K562 (cell line): ENCODE measurements around the gene CRHR1. TPM values are rescaled to one million over a fixed set of nuclear protein-coding genes. Genes with fewer than 3 reads are reported as not detected.

Source experiments
- ATAC-seq: fragments of 200-7000 bp; cut with Tn5 transposase; 3 replicates; pipeline ENCODE4 v1.9.1; 2020; ENCODE audit warnings: moderate library complexity
- BruUV-seq: library from RNA; stranded (reverse); fragments of 400-500 nt; replicated peaks from 2 replicates; lab custom pipeline; 2021; lab: Mats Ljungman, UMichigan
- CTCF ChIA-PET: fragments of 300-600 bp; formaldehyde crosslinking; extraction: SDS; loops from one replicate; lab custom pipeline; 2021; ENCODE audit warnings: low intra/inter-chr PET ratio; lab: Yijun Ruan, JAX
- POLR2A ChIA-PET: fragments of 300-600, 350-650 bp; sonication (Branson Sonifier 250); formaldehyde crosslinking; extraction: SDS; loops from one replicate; lab custom pipeline; 2021; ENCODE audit warnings: antibody characterized with exemption, inconsistent platforms; lab: Yijun Ruan, JAX
- DNase-seq, 4 experiments: peaks; one replicate each; pipeline versions ENCODE4 v3.0.0 to v3.0.0-alpha.2; 2011 to 2018; ENCODE audit warnings: low spot score in 3 of 4, mixed read lengths in 3 of 4; ENCODE audit errors: extremely low read depth in 1 of 4
- FAIRE-seq: peaks from 2 replicates; lab custom pipeline; 2011; peaks lifted over from hg19 to GRCh38; lab: Jason Lieb, UNC
- H2AFZ ChIP-seq: 2 replicates; pipeline ENCODE4 v1.6.0; 2011; ENCODE audit warnings: low read depth, low read length, control low read depth, inconsistent platforms
- H3K27ac ChIP-seq: fragments of 200-600 bp; 3 replicates; pipeline ENCODE4 v1.8.0; 2011; ENCODE audit warnings: low read depth, mild to moderate bottlenecking, control low read depth, inconsistent platforms, low read length, moderate library complexity, mixed read lengths; ENCODE audit errors: extremely low read depth
- H3K27me3 ChIP-seq, 2 experiments: fragments of 300-600 bp in 1 of 2; 2 replicates in 1 of 2; 3 replicates in 1 of 2; pipeline versions ENCODE4 v1.6.0 to v1.8.0; 2011; ENCODE audit warnings: inconsistent platforms in 2 of 2, low read length in 2 of 2, mild to moderate bottlenecking in 1 of 2, mixed read lengths in 1 of 2, moderate library complexity in 1 of 2; ENCODE audit not compliant: control insufficient read depth in 2 of 2, insufficient read depth in 2 of 2
- H3K36me3 ChIP-seq: fragments of 300-600 bp; 3 replicates; pipeline ENCODE4 v1.8.0; 2011; ENCODE audit warnings: mild to moderate bottlenecking, low read length, inconsistent platforms; ENCODE audit not compliant: control insufficient read depth, insufficient read depth
- H3K4me1 ChIP-seq, 2 experiments: fragments of 200-600 bp in 1 of 2; replicated peaks in 1 of 2; 2 replicates in 1 of 2; 3 replicates in 1 of 2; pipeline versions ENCODE4 v1.5.1 to v1.8.0; 2011; ENCODE audit warnings: inconsistent platforms in 2 of 2, low read length in 2 of 2, mild to moderate bottlenecking in 1 of 2, mixed read lengths in 1 of 2, moderate library complexity in 1 of 2; ENCODE audit not compliant: control insufficient read depth in 2 of 2, insufficient read depth in 2 of 2
- H3K4me2 ChIP-seq: 2 replicates; pipeline ENCODE4 v1.6.1; 2011; ENCODE audit warnings: low read length, control low read depth, inconsistent platforms, mixed read lengths; ENCODE audit not compliant: insufficient read depth
- H3K4me3 ChIP-seq: fragments of 200-600 bp; sonication (generic), shearing (Covaris generic); 2 replicates; pipeline ENCODE4 v1.5.1; 2016; ENCODE audit warnings: control low read depth, inconsistent platforms
- H3K79me2 ChIP-seq: fragments of 200-600 bp; 3 replicates; pipeline ENCODE4 v1.8.0; 2011; ENCODE audit warnings: low read length, inconsistent platforms; ENCODE audit not compliant: control insufficient read depth, insufficient read depth
- H3K9ac ChIP-seq, 2 experiments: 2 replicates each; pipeline versions ENCODE4 v1.6.0 to v1.6.1; 2011; ENCODE audit warnings: low read depth in 2 of 2, low read length in 2 of 2, control low read depth in 1 of 2, inconsistent platforms in 1 of 2, mild to moderate bottlenecking in 1 of 2, mixed read lengths in 1 of 2; ENCODE audit not compliant: insufficient read depth in 1 of 2
- H3K9me1 ChIP-seq: one replicate; pipeline ENCODE4 v1.6.0; 2011; ENCODE audit warnings: inconsistent platforms, mild to moderate bottlenecking, low read length, moderate library complexity; ENCODE audit not compliant: control insufficient read depth, insufficient read depth
- H3K9me3 ChIP-seq: replicated peaks from 2 replicates; pipeline ENCODE4 v1.5.1; 2011; ENCODE audit warnings: low read depth, low read length, inconsistent platforms; ENCODE audit not compliant: control insufficient read depth, insufficient read depth
- H4K20me1 ChIP-seq: replicated peaks from 2 replicates; pipeline ENCODE4 v1.6.1; 2011; ENCODE audit warnings: low read length, inconsistent platforms, mixed read lengths; ENCODE audit not compliant: control insufficient read depth, insufficient read depth
- DPF2 ChIP-seq: fragments of 450-650 bp; IDR thresholded peaks from 2 replicates; pipeline ENCODE4 v1.6.1; 2016
- SMARCA5 ChIP-seq: fragments of 450-650 bp; IDR thresholded peaks from 2 replicates; pipeline ENCODE4 v1.6.1; 2016
- ZC3H11A ChIP-seq: IDR thresholded peaks from 2 replicates; pipeline ENCODE4 v1.6.1; 2012; ENCODE audit warnings: low read depth, low read length, improper control_type of control experiment
- WGBS: fragments of 100-300 bp; shearing (Covaris generic); methylation state at CpG from one replicate; pipeline ENCODE4 v1.1.6; 2016; ENCODE audit warnings: low coverage, mixed read lengths; ENCODE audit not compliant: insufficient coverage; ENCODE audit errors: missing lambda C conversion rate; 5-methylcytosine and 5-hydroxymethylcytosine counted together
- in situ Hi-C: fragments of 300-500 bp; cut with MboI; formaldehyde crosslinking; loops from 4 replicates; pipeline ENCODE4 v1.15.0; 2018; ENCODE audit warnings: inconsistent platforms, mixed read lengths
- intact Hi-C: fragments of 100-400 bp; cut with micrococcal nuclease; formaldehyde crosslinking; loops from 2 replicates; pipeline ENCODE4 v1.14.2; 2022
- polyA plus RNA-seq, 8 experiments: library from polyadenylated mRNA; depleted of rRNA in 4 of 8; stranded (reverse) in 5 of 8; unstranded in 3 of 8; fragments of >200 nt; fragmentation: Nextera tagmentation in 2 of 8; fragmentation: Illumina TruSeq in 1 of 8; extraction: Ambion mirVana in 2 of 8; extraction: Trizol in 1 of 8; gene quantifications; 2 replicates each; pipeline versions ENCODE4 v1.2.1 to v1.2.3, GENCODE V29; 2011 to 2014; ENCODE audit warnings: inconsistent platforms in 1 of 8, missing spikeins in 1 of 8
- total RNA-seq, 7 experiments: library from RNA; depleted of rRNA in 6 of 7; stranded (reverse); fragments of >200 nt in 6 of 7; fragmentation: Illumina TruSeq in 2 of 7; extraction: Trizol in 2 of 7; gene quantifications; 2 replicates each; pipeline versions ENCODE4 v1.2.1 to v1.2.3, GENCODE V29; 2011 to 2021; ENCODE audit warnings: low replicate concordance in 1 of 7
- TF ChIP-seq, protein P1 (sequence below): fragments of 250-450 bp; sonication (Bioruptor Pico); IDR thresholded peaks from 2 replicates; pipeline ENCODE4 v1.9.0; 2021; ENCODE audit warnings: mild to moderate bottlenecking
- TF ChIP-seq, protein P2 (sequence below): fragments of 450-650 bp; IDR thresholded peaks from 2 replicates; pipeline ENCODE4 v1.6.1; 2016; ENCODE audit warnings: low read depth

The CRHR1 gene
- total and polyA plus RNA-seq, 9 of the 15 experiments (the other 6 are each of a cell fraction or from before 2014, with no cell fraction given), result 0.05 TPM; not detected in 8

- 0% methylated on average over 7 of the region's 7 CpGs for WGBS
- H3K9me3 ChIP-seq, result no peaks in the 10 kb centered on the region
- in situ Hi-C loops (loop anchor here (25.0 kb wide), 1 partner anchor 437 kb away; no protein-coding TSS in a partner anchor), intact Hi-C loops (no loop called here)
- DNase-seq, result no peak
- H3K9me1 ChIP-seq, result no peaks in the 10 kb centered on the region
- no peak for TF ChIP-seq ZC3H11A
- TF ChIP-seq DPF2, result no peak
- TF ChIP-seq SMARCA5, result no peak
- TF ChIP-seq, protein P1, sequence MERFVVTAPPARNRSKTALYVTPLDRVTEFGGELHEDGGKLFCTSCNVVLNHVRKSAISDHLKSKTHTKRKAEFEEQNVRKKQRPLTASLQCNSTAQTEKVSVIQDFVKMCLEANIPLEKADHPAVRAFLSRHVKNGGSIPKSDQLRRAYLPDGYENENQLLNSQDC (CRISPR knock-in tag), result no peak
- TF ChIP-seq, protein P2, sequence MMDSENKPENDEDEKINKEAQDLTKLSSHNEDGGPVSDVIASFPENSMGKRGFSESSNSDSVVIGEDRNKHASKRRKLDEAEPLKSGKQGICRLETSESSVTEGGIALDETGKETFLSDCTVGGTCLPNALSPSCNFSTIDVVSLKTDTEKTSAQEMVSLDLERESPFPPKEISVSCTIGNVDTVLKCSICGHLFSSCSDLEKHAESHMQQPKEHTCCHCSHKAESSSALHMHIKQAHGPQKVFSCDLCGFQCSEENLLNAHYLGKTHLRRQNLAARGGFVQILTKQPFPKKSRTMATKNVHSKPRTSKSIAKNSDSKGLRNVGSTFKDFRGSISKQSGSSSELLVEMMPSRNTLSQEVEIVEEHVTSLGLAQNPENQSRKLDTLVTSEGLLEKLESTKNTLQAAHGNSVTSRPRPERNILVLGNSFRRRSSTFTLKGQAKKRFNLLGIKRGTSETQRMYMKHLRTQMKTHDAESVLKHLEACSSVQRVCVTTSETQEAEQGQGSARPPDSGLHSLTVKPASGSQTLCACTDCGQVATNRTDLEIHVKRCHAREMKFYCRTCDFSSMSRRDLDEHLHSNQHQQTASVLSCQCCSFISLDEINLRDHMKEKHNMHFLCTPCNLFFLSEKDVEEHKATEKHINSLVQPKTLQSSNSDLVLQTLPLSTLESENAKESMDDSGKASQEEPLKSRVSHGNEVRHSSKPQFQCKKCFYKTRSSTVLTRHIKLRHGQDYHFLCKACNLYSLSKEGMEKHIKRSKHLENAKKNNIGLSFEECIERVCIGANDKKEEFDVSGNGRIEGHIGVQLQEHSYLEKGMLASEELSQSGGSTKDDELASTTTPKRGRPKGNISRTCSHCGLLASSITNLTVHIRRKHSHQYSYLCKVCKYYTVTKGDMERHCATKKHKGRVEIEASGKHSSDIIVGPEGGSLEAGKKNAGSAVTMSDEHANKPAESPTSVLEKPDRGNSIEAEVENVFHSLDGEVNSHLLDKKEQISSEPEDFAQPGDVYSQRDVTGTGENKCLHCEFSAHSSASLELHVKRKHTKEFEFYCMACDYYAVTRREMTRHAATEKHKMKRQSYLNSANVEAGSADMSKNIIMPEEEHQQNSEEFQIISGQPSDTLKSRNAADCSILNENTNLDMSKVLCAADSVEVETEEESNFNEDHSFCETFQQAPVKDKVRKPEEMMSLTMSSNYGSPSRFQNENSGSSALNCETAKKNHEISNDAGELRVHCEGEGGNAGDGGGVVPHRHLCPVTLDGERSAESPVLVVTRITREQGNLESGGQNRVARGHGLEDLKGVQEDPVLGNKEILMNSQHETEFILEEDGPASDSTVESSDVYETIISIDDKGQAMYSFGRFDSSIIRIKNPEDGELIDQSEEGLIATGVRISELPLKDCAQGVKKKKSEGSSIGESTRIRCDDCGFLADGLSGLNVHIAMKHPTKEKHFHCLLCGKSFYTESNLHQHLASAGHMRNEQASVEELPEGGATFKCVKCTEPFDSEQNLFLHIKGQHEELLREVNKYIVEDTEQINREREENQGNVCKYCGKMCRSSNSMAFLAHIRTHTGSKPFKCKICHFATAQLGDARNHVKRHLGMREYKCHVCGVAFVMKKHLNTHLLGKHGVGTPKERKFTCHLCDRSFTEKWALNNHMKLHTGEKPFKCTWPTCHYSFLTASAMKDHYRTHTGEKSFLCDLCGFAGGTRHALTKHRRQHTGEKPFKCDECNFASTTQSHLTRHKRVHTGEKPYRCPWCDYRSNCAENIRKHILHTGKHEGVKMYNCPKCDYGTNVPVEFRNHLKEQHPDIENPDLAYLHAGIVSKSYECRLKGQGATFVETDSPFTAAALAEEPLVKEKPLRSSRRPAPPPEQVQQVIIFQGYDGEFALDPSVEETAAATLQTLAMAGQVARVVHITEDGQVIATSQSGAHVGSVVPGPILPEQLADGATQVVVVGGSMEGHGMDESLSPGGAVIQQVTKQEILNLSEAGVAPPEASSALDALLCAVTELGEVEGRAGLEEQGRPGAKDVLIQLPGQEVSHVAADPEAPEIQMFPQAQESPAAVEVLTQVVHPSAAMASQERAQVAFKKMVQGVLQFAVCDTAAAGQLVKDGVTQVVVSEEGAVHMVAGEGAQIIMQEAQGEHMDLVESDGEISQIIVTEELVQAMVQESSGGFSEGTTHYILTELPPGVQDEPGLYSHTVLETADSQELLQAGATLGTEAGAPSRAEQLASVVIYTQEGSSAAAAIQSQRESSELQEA, result no peak
- H2AFZ ChIP-seq, result no peak overlapping the region
- peaks cover 10 to 59% of the 10 kb centered on the region in 2 experiments; a peak in 3 of 5 replicates for H3K27me3 ChIP-seq
- H3K9ac ChIP-seq, result peak overlapping the region in 1 of 2 experiments; percentile 35; a peak in 1 of 4 replicates
- ChIA-PET CTCF (interaction anchor here (0.5 kb wide), 1 partner anchor 10 kb away, joined by 3 read pairs; no protein-coding TSS in a partner anchor), POLR2A (interaction anchor here (0.7 kb wide), 1 partner anchor 14 kb away, joined by 3 read pairs; no protein-coding TSS in a partner anchor)
- H4K20me1 ChIP-seq, result no peaks in the 10 kb centered on the region
- peaks cover 0 to 17% of the 10 kb centered on the region in 2 experiments; a peak in 2 of 5 replicates for H3K4me1 ChIP-seq
- FAIRE-seq, result no peak
- H3K79me2 ChIP-seq, result no peaks in the 10 kb centered on the region
- BruUV-seq, result no TSS peak
- H3K27ac ChIP-seq, result no peak overlapping the region
- H3K4me2 ChIP-seq, result no peak overlapping the region
- no peak overlapping the region for H3K4me3 ChIP-seq
- ATAC-seq, result no peak; the same call in 2 of the 3 replicates
- no peaks in the 10 kb centered on the region for H3K36me3 ChIP-seq
These were observed 65.4 kb downstream of the CRHR1 start for GRCh38 chr17:45849536-45849990.
